HG02852 (cell line): Measurements from ENCODE around the gene SH3TC1.

Experiments used
- ATAC-seq: cut with Tn5 transposase; IDR thresholded peaks from one replicate; pipeline ENCODE4 v1.9.1; 2021; ENCODE audit warnings: mild to moderate bottlenecking, moderate library complexity; ENCODE audit not compliant: unreplicated experiment

The SH3TC1 gene

GRCh38 chr4:8180310-8181093 is 18.6 kb upstream of the SH3TC1 start:
- no peak for ATAC-seq

- no peak for ATAC-seq
These were observed 18.0 kb upstream of the SH3TC1 start for GRCh38 chr4:8181119-8181518.

GRCh38 chr4:8181844-8182243 is 17.2 kb upstream of the SH3TC1 start:
- ATAC-seq, result no peak

- ATAC-seq, result no peak
These were observed 16.8 kb upstream of the SH3TC1 start for GRCh38 chr4:8182294-8182693.

- ATAC-seq, result no peak
These were observed 16.0 kb upstream of the SH3TC1 start for GRCh38 chr4:8182858-8183725.

GRCh38 chr4:8184061-8184460 is 15.0 kb upstream of the SH3TC1 start:
- ATAC-seq, result no peak

- no peak for ATAC-seq
These were observed 13.8 kb upstream of the SH3TC1 start for GRCh38 chr4:8185295-8185694.

GRCh38 chr4:8185930-8186329 is 13.2 kb upstream of the SH3TC1 start:
- no peak for ATAC-seq

GRCh38 chr4:8188085-8188484 is 11.0 kb upstream of the SH3TC1 start:
- ATAC-seq, result no peak

GRCh38 chr4:8188743-8189550 is 10.1 kb upstream of the SH3TC1 start:
- no peak for ATAC-seq

- ATAC-seq, result no peak
These were observed 9.3 kb upstream of the SH3TC1 start for GRCh38 chr4:8189551-8190466.

GRCh38 chr4:8191136-8191747 is 7.8 kb upstream of the SH3TC1 start:
- ATAC-seq, result peak; percentile 61

GRCh38 chr4:8192748-8193738 is 6.0 kb upstream of the SH3TC1 start:
- ATAC-seq, result peak; percentile 76

GRCh38 chr4:8194306-8195242 is 4.5 kb upstream of the SH3TC1 start:
- ATAC-seq, result no peak

- ATAC-seq, result no peak
These were observed 3.7 kb upstream of the SH3TC1 start for GRCh38 chr4:8195431-8195830.

GRCh38 chr4:8195841-8196458 is 3.1 kb upstream of the SH3TC1 start:
- ATAC-seq, result no peak

- ATAC-seq, result no peak
These were observed 1.6 kb upstream of the SH3TC1 start for GRCh38 chr4:8197521-8197920.
